Testis (tissue), 2 donors: ENCODE results near the gene MTPN.

Source experiments
- POLR2A ChIP-seq: fragments of 450-650 bp; IDR thresholded peaks from one replicate; pipeline ENCODE4 v1.6.1; 2017; ENCODE audit warnings: antibody characterized with exemption, mild to moderate bottlenecking, moderate library complexity
- TF ChIP-seq, protein P1 (sequence below), 3 experiments: fragments of 450-650 bp in 2 of 3; fragments of 200-600 bp in 1 of 3; sonication (generic) in 1 of 3; IDR thresholded peaks; one replicate each; pipeline ENCODE4 v1.5.1; 2016 to 2019; ENCODE audit warnings: antibody characterized with exemption in 3 of 3, mild to moderate bottlenecking in 2 of 3, moderate library complexity in 1 of 3

- TF ChIP-seq, protein P1, sequence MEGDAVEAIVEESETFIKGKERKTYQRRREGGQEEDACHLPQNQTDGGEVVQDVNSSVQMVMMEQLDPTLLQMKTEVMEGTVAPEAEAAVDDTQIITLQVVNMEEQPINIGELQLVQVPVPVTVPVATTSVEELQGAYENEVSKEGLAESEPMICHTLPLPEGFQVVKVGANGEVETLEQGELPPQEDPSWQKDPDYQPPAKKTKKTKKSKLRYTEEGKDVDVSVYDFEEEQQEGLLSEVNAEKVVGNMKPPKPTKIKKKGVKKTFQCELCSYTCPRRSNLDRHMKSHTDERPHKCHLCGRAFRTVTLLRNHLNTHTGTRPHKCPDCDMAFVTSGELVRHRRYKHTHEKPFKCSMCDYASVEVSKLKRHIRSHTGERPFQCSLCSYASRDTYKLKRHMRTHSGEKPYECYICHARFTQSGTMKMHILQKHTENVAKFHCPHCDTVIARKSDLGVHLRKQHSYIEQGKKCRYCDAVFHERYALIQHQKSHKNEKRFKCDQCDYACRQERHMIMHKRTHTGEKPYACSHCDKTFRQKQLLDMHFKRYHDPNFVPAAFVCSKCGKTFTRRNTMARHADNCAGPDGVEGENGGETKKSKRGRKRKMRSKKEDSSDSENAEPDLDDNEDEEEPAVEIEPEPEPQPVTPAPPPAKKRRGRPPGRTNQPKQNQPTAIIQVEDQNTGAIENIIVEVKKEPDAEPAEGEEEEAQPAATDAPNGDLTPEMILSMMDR (IDR thresholded peaks at IDR 0.05): no peak
- no peak for TF ChIP-seq POLR2A
These were observed 77.6 kb downstream of the MTPN start for GRCh38 chr7:135899458-135900064.
